ENCODE measurements around the gene ETV3.

The ETV3 gene

GRCh38 chr1:157147906-157148700 lies 9.9 kb upstream of the ETV3 start:
- in situ Hi-C loops (cut with MboI; ENCODE audit: low pct_unique_long_range_greater_than_20kb, low sequenced_read_pairs, unreplicated experiment): no loop called here
- no peak for DNase-seq (ENCODE audit: low spot score)
- TF ChIP-seq CTCF (IDR thresholded peaks at IDR 0.05; ENCODE audit: extremely low read depth, insufficient read depth, missing control alignments): no peak

DNA sequence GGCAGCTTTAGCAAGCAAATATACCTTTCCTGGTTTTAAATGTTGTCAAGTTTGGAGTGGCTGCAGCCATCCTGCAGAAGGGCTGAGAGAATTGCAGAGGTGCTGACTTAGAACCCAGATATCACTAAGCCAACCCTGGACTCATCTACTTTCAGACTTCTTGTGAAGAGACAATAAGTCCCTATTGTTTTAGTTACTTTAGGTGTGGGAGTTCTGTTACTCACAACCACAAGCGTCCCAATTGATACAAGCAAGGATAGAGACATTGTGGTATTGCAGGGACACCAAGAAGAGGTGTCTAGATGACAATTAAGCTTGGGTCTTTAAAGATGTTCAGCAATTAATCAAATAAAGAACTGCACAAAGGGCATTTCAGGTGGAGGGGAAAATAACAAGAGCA lies 8.8 kb upstream of the ETV3 start:
- in situ Hi-C loops (cut with MboI; ENCODE audit: low pct_unique_long_range_greater_than_20kb, low sequenced_read_pairs, unreplicated experiment): no loop called here
- no peak for DNase-seq (ENCODE audit: low spot score)
- no peak for TF ChIP-seq CTCF (IDR thresholded peaks at IDR 0.05; ENCODE audit: extremely low read depth, insufficient read depth, missing control alignments)

- no peak for TF ChIP-seq CTCF (IDR thresholded peaks at IDR 0.05; ENCODE audit: extremely low read depth, insufficient read depth, missing control alignments)
- in situ Hi-C loops (cut with MboI; ENCODE audit: low pct_unique_long_range_greater_than_20kb, low sequenced_read_pairs, unreplicated experiment): no loop called here
- DNase-seq (ENCODE audit: low spot score): no peak
These were observed 8.0 kb upstream of the ETV3 start for GRCh38 chr1:157146244-157146643.

GRCh38 chr1:157145076-157145475 lies 6.9 kb upstream of the ETV3 start:
- TF ChIP-seq CTCF (IDR thresholded peaks at IDR 0.05; ENCODE audit: extremely low read depth, insufficient read depth, missing control alignments): no peak
- no peak for DNase-seq (ENCODE audit: low spot score)
- in situ Hi-C loops (cut with MboI; ENCODE audit: low pct_unique_long_range_greater_than_20kb, low sequenced_read_pairs, unreplicated experiment): no loop called here

- TF ChIP-seq CTCF (IDR thresholded peaks at IDR 0.05; ENCODE audit: extremely low read depth, insufficient read depth, missing control alignments): no peak
- in situ Hi-C loops (cut with MboI; ENCODE audit: low pct_unique_long_range_greater_than_20kb, low sequenced_read_pairs, unreplicated experiment): no loop called here
- no peak for DNase-seq (ENCODE audit: low spot score)
These were observed 6.3 kb upstream of the ETV3 start for GRCh38 chr1:157144509-157144908.

GRCh38 chr1:157142765-157143423 lies 4.7 kb upstream of the ETV3 start:
- no peak for DNase-seq (ENCODE audit: low spot score)
- TF ChIP-seq CTCF (IDR thresholded peaks at IDR 0.05; ENCODE audit: extremely low read depth, insufficient read depth, missing control alignments): no peak
- in situ Hi-C loops (cut with MboI; ENCODE audit: low pct_unique_long_range_greater_than_20kb, low sequenced_read_pairs, unreplicated experiment): no loop called here

All from GM13977 (cell line).